ENCODE data around the gene GPT2. TPM values are rescaled to one million over a fixed set of nuclear protein-coding genes. Genes with fewer than 3 reads are reported as not detected.

Gene GPT2
- total RNA-seq, 1 donor from 2014 or later: 47.8 TPM

DNA sequence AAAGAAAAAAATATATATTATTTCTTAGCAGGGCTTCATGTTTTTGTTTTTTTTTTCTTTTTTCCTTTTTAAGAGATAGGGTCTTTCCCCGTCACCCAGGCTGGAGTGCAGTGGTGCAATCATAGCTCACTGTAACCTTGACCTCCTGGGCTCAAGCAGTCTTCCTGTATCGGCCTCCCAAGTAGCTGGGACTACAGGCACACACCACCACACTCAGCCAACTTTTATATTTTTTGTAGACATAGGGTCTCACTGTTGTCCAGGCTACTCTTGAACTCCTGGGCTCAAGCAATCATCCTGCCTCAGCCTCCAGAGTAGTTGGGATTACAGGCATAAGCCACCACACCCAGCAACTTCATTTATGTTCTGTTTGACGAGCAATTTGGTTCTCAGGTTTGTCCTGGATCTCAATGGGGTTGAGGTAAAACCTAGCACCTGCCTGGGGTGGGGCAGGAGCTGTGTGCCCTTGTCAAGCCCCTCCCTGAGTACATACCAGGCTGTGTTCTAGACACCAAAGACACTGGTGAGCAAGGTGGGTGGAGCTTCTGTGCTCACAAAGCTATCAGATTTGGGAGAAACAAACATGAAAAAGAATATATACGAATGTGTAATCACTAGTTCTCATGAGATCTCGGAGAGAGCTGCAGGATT is 19.2 kb downstream of the GPT2 start:
- no peak for TF ChIP-seq CTCF (conservative IDR thresholded peaks at IDR 0.05)
- H3K9me3 Mint-ChIP-seq: no peaks in the 10 kb centered on the region
- H3K27me3 Mint-ChIP-seq: no peaks in the 10 kb centered on the region
- no peaks in the 10 kb centered on the region for H3K4me1 Mint-ChIP-seq (ENCODE audit: unreplicated experiment)
- H3K27ac Mint-ChIP-seq: no peak overlapping the region
- DNase-seq (ENCODE audit: extremely low spot score, unreplicated experiment): no peak
- H3K36me3 Mint-ChIP-seq: no peaks in the 10 kb centered on the region
- no peak overlapping the region for H3K4me3 Mint-ChIP-seq

DNA sequence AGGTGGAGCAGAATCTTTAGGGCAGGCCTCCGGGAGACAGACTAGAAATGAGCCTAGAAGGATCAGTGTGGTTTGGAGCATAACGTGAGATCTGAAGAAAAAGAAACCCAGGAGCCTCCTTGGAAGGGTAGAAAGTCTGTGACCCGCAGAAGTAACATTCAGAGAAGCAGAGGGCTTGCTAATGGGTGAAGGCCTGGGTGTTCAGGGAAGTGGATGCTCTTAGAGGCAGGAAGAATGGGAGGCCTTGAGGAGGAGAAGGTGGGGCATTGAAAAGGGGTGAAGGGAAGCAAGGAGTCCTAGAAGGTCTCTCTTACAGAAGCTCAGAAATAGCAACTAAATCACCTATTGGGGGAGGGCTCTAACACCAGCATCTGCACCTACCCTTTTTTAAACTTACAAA is 20.3 kb downstream of the GPT2 start:
- H3K9me3 Mint-ChIP-seq: no peaks in the 10 kb centered on the region
- H3K4me1 Mint-ChIP-seq (ENCODE audit: unreplicated experiment): peaks cover 5% of the 10 kb centered on the region
- H3K4me3 Mint-ChIP-seq: no peak overlapping the region
- TF ChIP-seq CTCF (conservative IDR thresholded peaks at IDR 0.05): no peak
- H3K36me3 Mint-ChIP-seq: no peaks in the 10 kb centered on the region
- H3K27ac Mint-ChIP-seq: peak overlapping the region; percentile 17
- no peaks in the 10 kb centered on the region for H3K27me3 Mint-ChIP-seq
- no peak for DNase-seq (ENCODE audit: extremely low spot score, unreplicated experiment)

DNA sequence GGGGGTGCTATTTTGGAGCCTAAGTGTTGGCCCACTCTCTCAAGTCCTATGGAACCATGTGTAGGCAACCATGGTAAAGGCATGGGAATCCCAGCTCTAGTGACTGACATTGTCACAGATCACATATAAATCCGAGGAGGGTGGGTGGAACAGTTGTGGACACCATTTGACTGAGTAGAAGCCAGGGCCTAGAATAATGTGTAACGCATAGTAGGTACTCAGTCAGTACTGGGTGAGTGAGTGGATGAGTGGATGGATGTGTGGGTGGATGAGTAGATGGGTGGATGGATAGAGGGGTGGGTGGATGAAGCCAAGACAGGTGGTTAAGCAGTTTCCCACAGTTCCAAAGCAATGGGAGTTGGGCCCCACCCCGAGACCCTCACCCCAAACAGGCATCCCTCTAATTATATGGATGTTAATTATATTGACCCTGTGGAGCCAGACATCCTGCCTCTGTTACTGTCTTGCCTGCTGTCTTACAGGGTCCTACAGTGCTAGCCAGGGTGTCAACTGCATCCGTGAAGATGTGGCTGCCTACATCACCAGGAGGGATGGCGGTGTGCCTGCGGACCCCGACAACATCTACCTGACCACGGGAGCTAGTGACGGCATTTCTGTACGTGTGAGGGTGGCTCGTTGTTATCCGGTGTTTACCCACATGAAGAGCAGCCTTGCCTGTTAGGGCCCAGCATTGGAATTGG is 22.3 kb downstream of the GPT2 start:
- H3K27ac Mint-ChIP-seq: no peak overlapping the region
- peaks cover 7% of the 10 kb centered on the region for H3K36me3 Mint-ChIP-seq
- H3K4me1 Mint-ChIP-seq (ENCODE audit: unreplicated experiment): peaks cover 5% of the 10 kb centered on the region
- no peak overlapping the region for H3K4me3 Mint-ChIP-seq
- DNase-seq (ENCODE audit: extremely low spot score, unreplicated experiment): no peak
- no peak for TF ChIP-seq CTCF (conservative IDR thresholded peaks at IDR 0.05)
- H3K9me3 Mint-ChIP-seq: no peaks in the 10 kb centered on the region
- H3K27me3 Mint-ChIP-seq: no peaks in the 10 kb centered on the region

GRCh38 chr16:46907061-46907774 is 23.1 kb downstream of the GPT2 start:
- Mint-ChIP-seq H3K4me3 (no peak overlapping the region), H3K27ac (peak overlapping the region; percentile 28), H3K9me3 (no peaks in the 10 kb centered on the region), H3K4me1 (ENCODE audit: unreplicated experiment) (peaks cover 5% of the 10 kb centered on the region), H3K27me3 (no peaks in the 10 kb centered on the region), H3K36me3 (peaks cover 7% of the 10 kb centered on the region)
- DNase-seq (ENCODE audit: extremely low spot score, unreplicated experiment): no peak
- no peak for TF ChIP-seq CTCF (conservative IDR thresholded peaks at IDR 0.05)

DNA sequence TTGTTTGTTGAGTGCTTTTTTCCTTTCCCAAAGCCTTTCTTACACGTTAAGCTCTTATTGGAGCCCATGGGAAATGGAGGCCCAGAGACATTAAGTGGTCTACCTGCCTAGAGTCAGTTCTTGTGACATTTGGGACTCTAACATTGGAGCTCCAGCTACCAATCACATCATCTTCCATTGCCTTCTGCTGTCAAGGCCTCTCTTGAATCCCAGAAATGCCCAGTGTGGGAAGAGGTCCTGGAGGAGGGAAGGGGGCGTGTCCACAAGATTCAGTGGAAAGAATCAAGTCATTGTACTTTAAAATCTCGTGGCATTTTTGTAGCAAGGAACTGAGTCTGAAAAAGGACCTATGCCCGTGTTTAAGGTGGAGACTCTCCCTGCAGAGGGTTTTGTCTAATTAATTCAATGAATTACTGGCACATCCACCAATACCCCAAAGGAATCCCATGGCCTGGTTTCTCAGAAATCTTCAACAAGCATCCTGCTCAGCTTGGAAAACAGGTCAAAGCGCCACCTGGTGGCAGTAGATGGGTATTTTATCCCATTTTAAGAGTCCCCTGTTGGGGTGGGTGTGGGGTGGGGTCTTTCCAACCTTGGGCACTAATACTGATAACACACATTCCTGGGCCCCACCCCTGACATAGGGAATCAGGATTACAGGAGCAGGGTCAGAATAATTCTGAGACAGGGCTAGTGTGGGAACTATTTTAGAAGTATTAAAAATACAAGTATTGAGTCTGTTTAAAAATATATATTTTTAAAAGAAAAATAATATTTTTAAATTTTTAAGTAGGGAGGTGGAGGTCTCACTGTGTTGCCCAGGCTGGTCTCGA is 24.6 kb downstream of the GPT2 start:
- Mint-ChIP-seq H3K4me1 (ENCODE audit: unreplicated experiment) (peaks cover 5% of the 10 kb centered on the region), H3K4me3 (no peak overlapping the region), H3K27me3 (no peaks in the 10 kb centered on the region), H3K27ac (peak overlapping the region; percentile 16), H3K9me3 (no peaks in the 10 kb centered on the region), H3K36me3 (peaks cover 7% of the 10 kb centered on the region)
- peak; percentile 90 for TF ChIP-seq CTCF (conservative IDR thresholded peaks at IDR 0.05)
- DNase-seq (ENCODE audit: extremely low spot score, unreplicated experiment): no peak

All from type B pancreatic cell (in vitro differentiated cells).